Mesendoderm (in vitro differentiated cells): ENCODE measurements around the gene RHBDL1.

Experiments
- DNase-seq: peaks from one replicate; pipeline ENCODE4 v3.0.0; 2013
- H2AK5ac ChIP-seq: 2 replicates; pipeline ENCODE4 v1.6.1; 2013; ENCODE audit warnings: low read length, inconsistent platforms
- H2BK120ac ChIP-seq: 2 replicates; pipeline ENCODE4 v1.6.1; 2013; ENCODE audit warnings: low read depth, mild to moderate bottlenecking, low read length, moderate library complexity, mixed read lengths
- H2BK15ac ChIP-seq: replicated peaks from 2 replicates; pipeline ENCODE4 v1.6.1; 2013; ENCODE audit warnings: low read depth, mild to moderate bottlenecking, moderate library complexity
- H2BK5ac ChIP-seq: 2 replicates; pipeline ENCODE4 v1.6.1; 2013; ENCODE audit warnings: low read length, inconsistent platforms
- H3K18ac ChIP-seq: 2 replicates; pipeline ENCODE4 v1.6.1; 2013; ENCODE audit warnings: mild to moderate bottlenecking, low read length, mixed read lengths
- H3K23ac ChIP-seq: one replicate; pipeline ENCODE4 v1.6.1; 2013; ENCODE audit warnings: low read length
- H3K27ac ChIP-seq: 2 replicates; pipeline ENCODE4 v1.5.1; 2013; ENCODE audit warnings: low read depth, mild to moderate bottlenecking, inconsistent platforms, low read length, moderate library complexity
- H3K27me3 ChIP-seq: 2 replicates; pipeline ENCODE4 v1.6.1; 2013; ENCODE audit warnings: low read length, control low read depth, mild to moderate bottlenecking, inconsistent platforms; ENCODE audit not compliant: insufficient read depth, poor library complexity
- H3K36me3 ChIP-seq: 2 replicates; pipeline ENCODE4 v1.6.1; 2013; ENCODE audit warnings: low read length, inconsistent platforms; ENCODE audit not compliant: control insufficient read depth, insufficient read depth
- H3K4ac ChIP-seq: one replicate; pipeline ENCODE4 v1.6.1; 2013; ENCODE audit warnings: low read depth, mild to moderate bottlenecking, low read length, moderate library complexity
- H3K4me1 ChIP-seq: 2 replicates; pipeline ENCODE4 v1.6.1; 2013; ENCODE audit warnings: low read depth, low read length, inconsistent platforms; ENCODE audit not compliant: control insufficient read depth
- H3K4me2 ChIP-seq: 2 replicates; pipeline ENCODE4 v1.6.1; 2013; ENCODE audit warnings: low read length
- H3K4me3 ChIP-seq: 2 replicates; pipeline ENCODE4 v1.5.1; 2013; ENCODE audit warnings: mild to moderate bottlenecking, low read length
- H3K56ac ChIP-seq: one replicate; pipeline ENCODE4 v1.6.1; 2013; ENCODE audit warnings: low read length
- H3K79me1 ChIP-seq: 2 replicates; pipeline ENCODE4 v1.6.1; 2013; ENCODE audit warnings: low read length, inconsistent platforms
- H3K79me2 ChIP-seq: 2 replicates; pipeline ENCODE4 v1.6.1; 2013; ENCODE audit warnings: mild to moderate bottlenecking, low read length; ENCODE audit not compliant: control insufficient read depth, insufficient read depth
- H3K9ac ChIP-seq: 2 replicates; pipeline ENCODE4 v1.6.1; 2013; ENCODE audit warnings: low read length, inconsistent platforms
- H4K5ac ChIP-seq: one replicate; pipeline ENCODE4 v1.6.1; 2013; ENCODE audit warnings: low read length
- H4K8ac ChIP-seq: one replicate; pipeline ENCODE4 v1.6.1; 2013; ENCODE audit warnings: low read depth, mild to moderate bottlenecking, control low read depth, low read length, moderate library complexity
- WGBS: extraction: QIAGEN DNeasy Blood & Tissue Kit; methylation state at CpG from one replicate; pipeline ENCODE4 v1.1.7; 2013; ENCODE audit warnings: low lambda C conversion rate, missing lambda C conversion rate; ENCODE audit not compliant: insufficient coverage; ENCODE audit errors: extremely low coverage; 5-methylcytosine and 5-hydroxymethylcytosine counted together

Gene RHBDL1

DNA sequence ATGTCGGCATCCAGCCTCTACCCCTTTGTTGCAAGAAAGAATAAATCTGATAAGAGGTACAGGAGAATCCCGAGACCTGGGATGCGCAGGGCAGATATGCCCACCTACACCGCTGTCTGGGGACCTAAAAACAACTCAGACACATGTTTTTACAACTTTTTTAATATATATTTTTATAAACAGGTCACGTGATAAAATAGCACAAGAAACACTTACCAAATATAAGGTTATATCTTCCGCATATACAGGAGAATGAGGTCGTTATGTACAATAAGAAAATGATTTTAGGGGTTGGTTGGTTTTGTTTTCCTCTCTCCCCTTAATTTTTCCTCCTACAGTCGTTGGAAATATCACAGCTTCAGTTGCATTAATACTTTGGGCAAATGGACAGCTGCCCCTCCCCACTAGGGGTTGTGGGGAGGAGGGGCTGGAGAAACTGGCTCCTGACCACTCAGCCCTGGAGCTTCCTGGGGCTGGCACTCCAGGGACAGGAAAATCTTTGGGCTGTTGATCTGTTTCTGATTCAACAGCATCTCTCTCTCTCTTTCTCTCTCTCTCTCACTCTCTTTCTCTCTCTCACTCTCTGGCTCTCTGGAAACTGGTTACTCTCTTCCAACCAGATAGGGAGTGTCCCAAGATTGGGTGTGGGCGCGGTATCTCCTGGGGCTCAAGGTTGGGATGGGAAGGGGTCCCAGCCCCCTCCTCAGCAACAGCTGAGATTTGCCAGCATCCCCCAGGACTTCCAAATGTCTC lies 17.1 kb downstream of the RHBDL1 start:
- no peak overlapping the region for H2BK5ac ChIP-seq
- H3K4me1 ChIP-seq: peaks cover 3% of the 10 kb centered on the region
- H2BK120ac ChIP-seq: no peak overlapping the region
- no peak overlapping the region for H3K18ac ChIP-seq
- H3K56ac ChIP-seq: no peak overlapping the region
- no peak for DNase-seq
- no peak overlapping the region for H3K4ac ChIP-seq
- H3K4me3 ChIP-seq: no peak overlapping the region
- H4K8ac ChIP-seq: no peak overlapping the region
- no peak overlapping the region for H4K5ac ChIP-seq
- H3K9ac ChIP-seq: no peak overlapping the region
- H3K4me2 ChIP-seq: no peak overlapping the region
- H2BK15ac ChIP-seq: no peak overlapping the region
- no peak overlapping the region for H2AK5ac ChIP-seq
- H3K23ac ChIP-seq: no peak overlapping the region
- no peak overlapping the region for H3K27ac ChIP-seq
- H3K36me3 ChIP-seq: no peaks in the 10 kb centered on the region
- peaks cover 9% of the 10 kb centered on the region for H3K79me1 ChIP-seq
- H3K79me2 ChIP-seq: no peaks in the 10 kb centered on the region
- H3K27me3 ChIP-seq: peaks cover 25% of the 10 kb centered on the region
- WGBS: no CpG with 5 or more reads among the region's 10 CpGs

DNA sequence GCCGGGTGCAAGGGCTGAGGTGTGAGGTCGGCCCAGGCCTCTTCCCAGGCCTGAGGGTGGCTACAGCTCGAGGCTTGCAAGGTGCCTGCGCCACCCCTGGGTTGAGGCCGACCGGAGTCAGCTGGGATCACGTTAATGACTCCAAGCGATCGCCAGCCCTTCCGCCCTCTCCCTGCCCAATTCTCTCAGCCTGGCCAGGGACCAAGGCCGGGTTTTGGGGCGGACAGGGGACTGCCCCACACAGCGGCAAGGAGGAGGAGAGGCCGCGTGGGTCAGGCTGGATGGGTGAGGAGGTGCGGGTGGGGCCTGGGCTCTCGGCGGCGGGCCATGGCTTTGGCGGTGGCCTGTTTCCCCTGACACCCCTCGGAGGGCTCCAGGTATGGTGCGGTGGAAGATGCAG lies 17.9 kb downstream of the RHBDL1 start:
- Histone ChIP-seq H4K5ac (no peak overlapping the region), H3K4me1 (peaks cover 3% of the 10 kb centered on the region), H3K79me2 (no peaks in the 10 kb centered on the region), H3K27me3 (peaks cover 25% of the 10 kb centered on the region), H2BK5ac (no peak overlapping the region), H3K4me3 (no peak overlapping the region), H3K36me3 (no peaks in the 10 kb centered on the region), H3K9ac (no peak overlapping the region), H4K8ac (no peak overlapping the region), H3K23ac (no peak overlapping the region), H2AK5ac (no peak overlapping the region), H2BK120ac (no peak overlapping the region), H3K4ac (no peak overlapping the region), H3K18ac (no peak overlapping the region), H3K79me1 (peaks cover 9% of the 10 kb centered on the region), H3K27ac (no peak overlapping the region), H3K56ac (no peak overlapping the region), H2BK15ac (no peak overlapping the region), H3K4me2 (no peak overlapping the region)
- whole genome bisulfite sequencing: no CpG with 5 or more reads among the region's 22 CpGs
- DNase-seq: no peak

DNA sequence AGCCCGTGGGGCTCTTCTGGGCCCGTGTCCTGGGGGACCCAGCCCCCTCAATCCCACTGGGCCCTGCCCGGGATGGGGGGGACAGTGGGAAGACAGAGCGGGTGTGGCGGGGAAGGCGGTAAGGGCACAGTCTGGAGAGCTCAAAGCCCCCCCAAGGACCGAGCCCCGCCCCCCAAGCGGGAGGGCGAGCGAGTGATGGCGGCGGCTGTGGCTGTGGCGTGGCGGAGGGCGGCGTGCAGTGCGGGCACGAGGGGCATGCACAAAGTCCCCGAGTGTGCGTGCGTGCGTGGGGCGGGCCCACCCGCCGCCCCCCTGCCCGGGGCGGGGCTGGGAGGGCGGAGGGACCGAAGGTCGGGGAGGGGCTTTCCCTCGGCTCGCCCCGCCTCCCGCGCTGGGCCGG lies 18.3 kb downstream of the RHBDL1 start:
- Histone ChIP-seq H3K79me2 (no peaks in the 10 kb centered on the region), H3K4ac (no peak overlapping the region), H2BK15ac (no peak overlapping the region), H4K5ac (no peak overlapping the region), H3K36me3 (no peaks in the 10 kb centered on the region), H3K9ac (no peak overlapping the region), H3K27ac (no peak overlapping the region), H3K56ac (no peak overlapping the region), H4K8ac (no peak overlapping the region), H3K18ac (no peak overlapping the region), H3K79me1 (peaks cover 9% of the 10 kb centered on the region), H3K4me2 (no peak overlapping the region), H3K27me3 (peaks cover 25% of the 10 kb centered on the region), H2BK5ac (no peak overlapping the region), H2BK120ac (no peak overlapping the region), H3K4me3 (no peak overlapping the region), H3K23ac (no peak overlapping the region), H3K4me1 (peaks cover 3% of the 10 kb centered on the region), H2AK5ac (no peak overlapping the region)
- DNase-seq: no peak
- whole genome bisulfite sequencing: no CpG with 5 or more reads among the region's 37 CpGs

- no peak for DNase-seq
- H2BK120ac ChIP-seq: no peak overlapping the region
- H3K79me1 ChIP-seq: peaks cover 4% of the 10 kb centered on the region
- H3K79me2 ChIP-seq: no peaks in the 10 kb centered on the region
- no CpG with 5 or more reads among the region's 64 CpGs for WGBS
- no peaks in the 10 kb centered on the region for H3K36me3 ChIP-seq
- no peak overlapping the region for H3K27ac ChIP-seq
- H2BK5ac ChIP-seq: no peak overlapping the region
- H4K5ac ChIP-seq: no peak overlapping the region
- no peak overlapping the region for H3K4ac ChIP-seq
- no peak overlapping the region for H3K9ac ChIP-seq
- H2BK15ac ChIP-seq: no peak overlapping the region
- no peak overlapping the region for H3K18ac ChIP-seq
- no peak overlapping the region for H3K4me3 ChIP-seq
- peaks cover 26% of the 10 kb centered on the region for H3K27me3 ChIP-seq
- no peak overlapping the region for H2AK5ac ChIP-seq
- H3K56ac ChIP-seq: no peak overlapping the region
- H3K4me1 ChIP-seq: peaks cover 3% of the 10 kb centered on the region
- no peak overlapping the region for H4K8ac ChIP-seq
- no peak overlapping the region for H3K4me2 ChIP-seq
- H3K23ac ChIP-seq: no peak overlapping the region
Measured at GRCh38 chr16:694187-694862, 18.9 kb downstream of the RHBDL1 start.

DNA sequence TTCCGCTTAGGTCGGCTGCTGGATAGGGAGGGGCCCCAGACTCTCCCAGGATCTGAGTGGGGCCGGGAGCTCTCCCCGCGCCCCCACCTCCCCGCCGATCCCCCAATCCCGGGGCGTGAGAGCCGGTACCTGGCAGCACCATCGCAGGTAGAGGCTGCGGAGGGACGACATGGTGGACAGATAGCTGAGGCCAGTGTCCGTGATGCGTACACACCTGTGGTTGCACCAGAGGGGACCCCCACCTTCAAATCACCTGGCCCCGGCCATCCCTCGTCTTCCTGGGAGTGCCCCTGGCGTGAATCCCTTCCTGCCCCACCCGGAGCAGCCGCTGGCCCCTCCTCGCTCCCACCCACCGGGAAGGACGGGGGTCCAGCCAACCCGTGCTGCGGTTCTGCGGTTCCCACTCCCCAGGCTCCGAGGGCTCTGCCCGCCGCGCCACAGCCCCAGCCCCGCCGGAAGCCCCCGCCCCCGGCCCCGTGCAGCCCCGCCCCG lies 19.4 kb downstream of the RHBDL1 start:
- Histone ChIP-seq H3K56ac (no peak overlapping the region), H2BK5ac (no peak overlapping the region), H3K18ac (no peak overlapping the region), H3K4me1 (no peaks in the 10 kb centered on the region), H4K5ac (no peak overlapping the region), H2BK120ac (no peak overlapping the region), H3K4me3 (no peak overlapping the region), H2AK5ac (no peak overlapping the region), H4K8ac (no peak overlapping the region), H3K27ac (no peak overlapping the region), H3K79me2 (no peaks in the 10 kb centered on the region), H3K36me3 (no peaks in the 10 kb centered on the region), H3K27me3 (peaks cover 28% of the 10 kb centered on the region), H2BK15ac (no peak overlapping the region), H3K4ac (no peak overlapping the region), H3K9ac (peak overlapping the region; percentile 17), H3K23ac (no peak overlapping the region), H3K4me2 (no peak overlapping the region), H3K79me1 (no peaks in the 10 kb centered on the region)
- WGBS: no CpG with 5 or more reads among the region's 37 CpGs
- DNase-seq: no peak
